Keratinocyte (primary cell): Measurements from ENCODE around the gene ETAA1. TPM values are rescaled to one million over a fixed set of nuclear protein-coding genes. Genes with fewer than 3 reads are reported as not detected.

Source experiments
- DNase-seq: peaks from one replicate; pipeline ENCODE4 v3.0.0-alpha.2; 2011; ENCODE audit warnings: low read depth, missing footprints, low spot score
- FAIRE-seq: peaks from 2 replicates; lab custom pipeline; 2011; peaks lifted over from hg19 to GRCh38; lab: Jason Lieb, UNC
- H2AFZ ChIP-seq: 2 replicates; pipeline ENCODE4 v1.6.0; 2012; ENCODE audit warnings: low read length, control low read depth, inconsistent platforms; ENCODE audit not compliant: control insufficient read depth
- H3K27ac ChIP-seq: 2 replicates; pipeline ENCODE4 v1.5.1; 2011; ENCODE audit warnings: low read length; ENCODE audit not compliant: control insufficient read depth, insufficient read depth
- H3K27me3 ChIP-seq: 3 replicates; pipeline ENCODE4 v1.6.0; 2011; ENCODE audit warnings: low read length; ENCODE audit not compliant: control insufficient read depth, insufficient read depth; ENCODE audit errors: extremely low read depth
- H3K36me3 ChIP-seq, 2 experiments: 2 replicates in 1 of 2; 3 replicates in 1 of 2; pipeline ENCODE4 v1.5.1; 2011; ENCODE audit warnings: low read length in 2 of 2, mild to moderate bottlenecking in 1 of 2; ENCODE audit not compliant: control insufficient read depth in 2 of 2, insufficient read depth in 2 of 2; ENCODE audit errors: extremely low read depth in 1 of 2
- H3K4me1 ChIP-seq: 3 replicates; pipeline ENCODE4 v1.5.1; 2011; ENCODE audit warnings: low read length; ENCODE audit not compliant: control insufficient read depth, insufficient read depth; ENCODE audit errors: extremely low read depth
- H3K4me2 ChIP-seq: 3 replicates; pipeline ENCODE4 v1.6.0; 2011; ENCODE audit warnings: low read depth, low read length; ENCODE audit not compliant: control insufficient read depth, insufficient read depth; ENCODE audit errors: extremely low read depth
- H3K4me3 ChIP-seq, 3 experiments: fragments of 200-600 bp in 1 of 3; sonication (generic) in 1 of 3; 2 replicates in 2 of 3; 3 replicates in 1 of 3; pipeline ENCODE4 v1.5.1; 2011 to 2016; ENCODE audit warnings: low read length in 3 of 3, mild to moderate bottlenecking in 3 of 3, control low read depth in 2 of 3, inconsistent platforms in 1 of 3, low read depth in 1 of 3, mixed read lengths in 1 of 3, mixed run types in 1 of 3, moderate library complexity in 1 of 3; ENCODE audit not compliant: control insufficient read depth in 2 of 3, insufficient read depth in 2 of 3; ENCODE audit errors: extremely low read depth in 1 of 3
- H3K79me2 ChIP-seq: 2 replicates; pipeline ENCODE4 v1.6.0; 2012; ENCODE audit warnings: low read length; ENCODE audit not compliant: control insufficient read depth, insufficient read depth
- H3K9ac ChIP-seq: 3 replicates; pipeline ENCODE4 v1.6.0; 2011; ENCODE audit warnings: low read length; ENCODE audit not compliant: control insufficient read depth, insufficient read depth; ENCODE audit errors: extremely low read depth
- H3K9me1 ChIP-seq: 3 replicates; pipeline ENCODE4 v1.6.0; 2011; ENCODE audit warnings: low read length; ENCODE audit not compliant: control insufficient read depth, insufficient read depth; ENCODE audit errors: extremely low read depth
- H3K9me3 ChIP-seq: 2 replicates; pipeline ENCODE4 v1.5.1; 2012; ENCODE audit warnings: low read depth, low read length; ENCODE audit not compliant: control insufficient read depth
- H4K20me1 ChIP-seq: 3 replicates; pipeline ENCODE4 v1.6.0; 2011; ENCODE audit warnings: low read length; ENCODE audit not compliant: control insufficient read depth, insufficient read depth; ENCODE audit errors: extremely low read depth
- EZH2 ChIP-seq: IDR thresholded peaks from one replicate; pipeline ENCODE4 v1.6.1; 2012; ENCODE audit warnings: inconsistent platforms, mild to moderate bottlenecking, low read length, moderate library complexity
- dilution Hi-C: fragments of 300-500 bp; cut with MboI; formaldehyde crosslinking; loops from one replicate; pipeline ENCODE4 v1.7.0; 2020; ENCODE audit warnings: low sequenced_read_pairs; ENCODE audit not compliant: extremely low pct_ligation_motif_present
- polyA plus RNA-seq, 5 experiments: library from polyadenylated mRNA; depleted of rRNA in 3 of 5; stranded (reverse) in 3 of 5; stranded (forward) in 1 of 5; unstranded in 1 of 5; fragments of >200 nt; gene quantifications; 1 replicate in 1 of 5; 2 replicates in 3 of 5; 3 replicates in 1 of 5; pipeline versions ENCODE4 v1.2.1 to v1.2.3, GENCODE V29; 2011 to 2012; ENCODE audit warnings: missing spikeins in 2 of 5, low read depth in 1 of 5, low replicate concordance in 1 of 5
- TF ChIP-seq, protein P1 (sequence below), 3 experiments: IDR thresholded peaks in 1 of 3; conservative IDR thresholded peaks in 1 of 3; optimal IDR thresholded peaks in 1 of 3; 2 replicates in 2 of 3; 3 replicates in 1 of 3; pipeline versions ENCODE3 to v1.5.1; 2011; ENCODE audit warnings: low read length in 3 of 3, mild to moderate bottlenecking in 3 of 3, moderate library complexity in 2 of 3, control low read depth in 1 of 3, inconsistent platforms in 1 of 3; ENCODE audit not compliant: insufficient read depth in 2 of 3; ENCODE audit errors: extremely low read depth in 1 of 3

Gene ETAA1
- polyA plus RNA-seq, 1 donor (not counting 4 experiments of a cell fraction or from before 2014, with no cell fraction given): 11.5 TPM

DNA sequence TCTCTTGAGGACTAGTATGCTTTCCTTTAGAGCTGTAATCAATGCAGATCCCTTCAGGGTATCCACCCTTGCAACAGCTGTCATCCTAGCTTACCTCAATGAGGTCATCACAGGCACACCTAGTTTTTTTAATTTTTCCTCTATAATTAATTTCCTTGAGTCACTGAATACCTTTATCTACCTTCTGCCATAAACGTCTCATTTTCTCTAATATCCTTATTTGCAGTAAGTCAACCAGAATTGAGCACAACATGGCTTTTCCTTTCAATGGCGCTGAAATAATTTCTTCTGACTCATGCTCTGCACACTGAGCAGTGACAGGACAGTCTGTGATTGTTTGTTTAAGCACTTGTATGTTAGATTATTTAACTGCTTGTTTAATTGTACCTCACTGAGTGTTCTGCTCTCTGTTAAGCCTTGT lies 49.4 kb downstream of the ETAA1 start:
- peak overlapping the region; percentile 9 for H3K4me2 ChIP-seq
- H3K4me3 ChIP-seq: no peak overlapping the region
- H3K9me1 ChIP-seq: no peaks in the 10 kb centered on the region
- peaks cover 37% of the 10 kb centered on the region for H3K4me1 ChIP-seq
- H3K27me3 ChIP-seq: no peaks in the 10 kb centered on the region
- no peak for TF ChIP-seq EZH2
- TF ChIP-seq, protein P1, sequence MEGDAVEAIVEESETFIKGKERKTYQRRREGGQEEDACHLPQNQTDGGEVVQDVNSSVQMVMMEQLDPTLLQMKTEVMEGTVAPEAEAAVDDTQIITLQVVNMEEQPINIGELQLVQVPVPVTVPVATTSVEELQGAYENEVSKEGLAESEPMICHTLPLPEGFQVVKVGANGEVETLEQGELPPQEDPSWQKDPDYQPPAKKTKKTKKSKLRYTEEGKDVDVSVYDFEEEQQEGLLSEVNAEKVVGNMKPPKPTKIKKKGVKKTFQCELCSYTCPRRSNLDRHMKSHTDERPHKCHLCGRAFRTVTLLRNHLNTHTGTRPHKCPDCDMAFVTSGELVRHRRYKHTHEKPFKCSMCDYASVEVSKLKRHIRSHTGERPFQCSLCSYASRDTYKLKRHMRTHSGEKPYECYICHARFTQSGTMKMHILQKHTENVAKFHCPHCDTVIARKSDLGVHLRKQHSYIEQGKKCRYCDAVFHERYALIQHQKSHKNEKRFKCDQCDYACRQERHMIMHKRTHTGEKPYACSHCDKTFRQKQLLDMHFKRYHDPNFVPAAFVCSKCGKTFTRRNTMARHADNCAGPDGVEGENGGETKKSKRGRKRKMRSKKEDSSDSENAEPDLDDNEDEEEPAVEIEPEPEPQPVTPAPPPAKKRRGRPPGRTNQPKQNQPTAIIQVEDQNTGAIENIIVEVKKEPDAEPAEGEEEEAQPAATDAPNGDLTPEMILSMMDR (optimal IDR thresholded peaks at IDR 0.05 in 1 of 3, IDR thresholded peaks at IDR 0.05 in 1 of 3, conservative IDR thresholded peaks at IDR 0.05 in 1 of 3; ENCODE audit: extremely low read depth in 1 of 3, insufficient read depth in 2 of 3, low read length in 3 of 3): no peak
- no peak overlapping the region for H3K9ac ChIP-seq
- dilution Hi-C loops: no loop called here
- H2AFZ ChIP-seq: no peak overlapping the region
- H3K36me3 ChIP-seq: no peaks in the 10 kb centered on the region
- H3K79me2 ChIP-seq: no peaks in the 10 kb centered on the region
- no peaks in the 10 kb centered on the region for H4K20me1 ChIP-seq
- DNase-seq (no peak), FAIRE-seq (peak; percentile 67)
- H3K9me3 ChIP-seq: no peaks in the 10 kb centered on the region
- H3K27ac ChIP-seq: peak overlapping the region; percentile 42

DNA sequence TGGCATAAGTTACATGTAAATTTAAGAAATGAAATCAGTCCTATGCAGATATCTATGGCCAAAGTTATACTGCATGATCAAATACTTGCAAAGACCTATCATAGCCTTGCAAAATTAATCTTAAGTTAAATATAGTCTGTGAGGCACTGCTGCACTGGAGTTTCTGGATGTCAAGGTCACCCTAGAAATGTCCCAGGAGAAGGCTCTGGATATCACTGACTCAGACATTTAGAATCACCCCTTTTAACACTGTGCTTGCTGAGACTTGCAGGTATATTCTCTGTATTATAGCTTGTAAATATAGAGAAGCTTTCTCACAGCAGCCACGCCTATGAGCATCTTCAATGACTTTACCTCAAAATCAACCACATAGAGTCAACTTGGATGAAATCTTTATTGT lies 51.5 kb downstream of the ETAA1 start:
- Histone ChIP-seq H4K20me1 (no peaks in the 10 kb centered on the region), H2AFZ (no peak overlapping the region), H3K27me3 (no peaks in the 10 kb centered on the region), H3K36me3 (no peaks in the 10 kb centered on the region), H3K4me2 (peak overlapping the region; percentile 30), H3K79me2 (no peaks in the 10 kb centered on the region), H3K9me1 (no peaks in the 10 kb centered on the region), H3K27ac (peak overlapping the region; percentile 74), H3K9me3 (peaks cover 1% of the 10 kb centered on the region), H3K4me3 (no peak overlapping the region), H3K4me1 (peaks cover 46% of the 10 kb centered on the region), H3K9ac (no peak overlapping the region)
- TF ChIP-seq, protein P1 (optimal IDR thresholded peaks at IDR 0.05 in 1 of 3, IDR thresholded peaks at IDR 0.05 in 1 of 3, conservative IDR thresholded peaks at IDR 0.05 in 1 of 3; ENCODE audit: extremely low read depth in 1 of 3, insufficient read depth in 2 of 3, low read length in 3 of 3): no peak
- no peak for TF ChIP-seq EZH2
- DNase-seq (no peak), FAIRE-seq (peak; percentile 81)
- dilution Hi-C loops: no loop called here
